Liver (tissue), 3 donors: Measurements from ENCODE around the gene PTAR1.

Experiments used
- ATF3 ChIP-seq: IDR thresholded peaks from 2 replicates; pipeline ENCODE4 v1.6.1; 2016; ENCODE audit warnings: antibody characterized with exemption
- CTCF ChIP-seq: fragments of 150-350 bp; IDR thresholded peaks from 2 replicates; pipeline ENCODE4 v1.5.1; 2017; ENCODE audit warnings: improper control_type of control experiment, low read depth, low read length; ENCODE audit not compliant: missing input control
- EGR1 ChIP-seq, 2 donors: IDR thresholded peaks; 2 replicates each; pipeline ENCODE4 v1.6.1; 2016 to 2018; ENCODE audit warnings: antibody characterized with exemption in 2 of 2, low read depth in 2 of 2
- GABPA ChIP-seq, 2 donors: IDR thresholded peaks in 1 of 2; conservative IDR thresholded peaks in 1 of 2; 2 replicates each; pipeline ENCODE4 v1.6.1; 2016; ENCODE audit warnings: antibody characterized with exemption in 2 of 2, mild to moderate bottlenecking in 1 of 2, moderate library complexity in 1 of 2
- HNF4G ChIP-seq: IDR thresholded peaks from 2 replicates; pipeline ENCODE4 v1.6.1; 2016; ENCODE audit warnings: antibody characterized with exemption
- JUND ChIP-seq, 2 donors: IDR thresholded peaks; 2 replicates each; pipeline ENCODE4 v1.6.1; 2016; ENCODE audit warnings: antibody characterized with exemption in 2 of 2
- MAX ChIP-seq: IDR thresholded peaks from 2 replicates; pipeline ENCODE4 v1.6.1; 2016; ENCODE audit warnings: antibody characterized with exemption
- NR2F2 ChIP-seq: IDR thresholded peaks from 2 replicates; pipeline ENCODE4 v1.6.1; 2016; ENCODE audit warnings: antibody characterized with exemption
- RAD21 ChIP-seq, 2 donors: IDR thresholded peaks; 2 replicates each; pipeline ENCODE4 v1.6.1; 2016; ENCODE audit warnings: antibody characterized with exemption in 2 of 2, mild to moderate bottlenecking in 2 of 2
- REST ChIP-seq: IDR thresholded peaks from 2 replicates; pipeline ENCODE4 v1.6.1; 2016; ENCODE audit warnings: antibody characterized with exemption, mild to moderate bottlenecking
- SP1 ChIP-seq: IDR thresholded peaks from 2 replicates; pipeline ENCODE4 v1.6.1; 2018; ENCODE audit warnings: antibody characterized with exemption, mild to moderate bottlenecking
- TAF1 ChIP-seq: conservative IDR thresholded peaks from 2 replicates; pipeline ENCODE4 v1.6.1; 2016; ENCODE audit warnings: antibody characterized with exemption, mild to moderate bottlenecking
- ZBTB33 ChIP-seq: IDR thresholded peaks from 2 replicates; pipeline ENCODE4 v1.6.1; 2016; ENCODE audit warnings: antibody characterized with exemption
- donor health status: healthy.
- donor health status: healthy.

- no peak for TF ChIP-seq CTCF
- TF ChIP-seq EGR1 (IDR thresholded peaks at IDR 0.05; ENCODE audit: low read depth in 2 of 2): no peak
- TF ChIP-seq ZBTB33: no peak
- TF ChIP-seq TAF1: no peak
- no peak for TF ChIP-seq JUND (IDR thresholded peaks at IDR 0.05)
- TF ChIP-seq SP1: no peak
- TF ChIP-seq REST: no peak
- TF ChIP-seq RAD21 (IDR thresholded peaks at IDR 0.05): no peak
- no peak for TF ChIP-seq NR2F2
- no peak for TF ChIP-seq ATF3
- no peak for TF ChIP-seq MAX
- TF ChIP-seq HNF4G: no peak
- TF ChIP-seq GABPA (IDR thresholded peaks at IDR 0.05 in 1 of 2, conservative IDR thresholded peaks at IDR 0.05 in 1 of 2): no peak
These were observed 42.2 kb upstream of the PTAR1 start for GRCh38 chr9:69801989-69802388.
